HepG2 (cell line): ENCODE results near the gene C1orf21. TPM values are rescaled to one million over a fixed set of nuclear protein-coding genes. Genes with fewer than 3 reads are reported as not detected.

ENCODE experiments used
- ATAC-seq: fragments of 200-7000 bp; cut with Tn5 transposase; 3 replicates; pipeline ENCODE4 v1.9.1; 2020; ENCODE audit warnings: mild to moderate bottlenecking, moderate library complexity
- BruUV-seq: library from RNA; stranded (reverse); fragments of 400-500 nt; replicated peaks from 2 replicates; lab custom pipeline; 2021; lab: Mats Ljungman, UMichigan
- CTCF ChIA-PET: fragments of 300-600 bp; formaldehyde crosslinking; extraction: SDS; loops from one replicate; lab custom pipeline; 2021; ENCODE audit warnings: low total read pairs, inconsistent platforms, low intra/inter-chr PET ratio; lab: Yijun Ruan, JAX
- POLR2A ChIA-PET: fragments of 350-600 bp; sonication (Branson Sonifier 250); formaldehyde crosslinking; loops from one replicate; lab custom pipeline; 2020; ENCODE audit warnings: antibody characterized with exemption, inconsistent platforms; lab: Yijun Ruan, JAX
- DNase-seq: peaks from one replicate; pipeline ENCODE4 v3.0.0-alpha.2; 2015; ENCODE audit warnings: low spot score
- FAIRE-seq: peaks from 3 replicates; lab custom pipeline; 2011; peaks lifted over from hg19 to GRCh38; lab: Jason Lieb, UNC
- H2AFZ ChIP-seq: one replicate; pipeline ENCODE4 v1.6.1; 2011; ENCODE audit warnings: low read length, inconsistent platforms
- H3K27ac ChIP-seq: fragments of 300-600 bp; 3 replicates; pipeline ENCODE4 v1.8.0; 2011; ENCODE audit warnings: mixed run types, mild to moderate bottlenecking, mixed read lengths, low read length, inconsistent platforms; ENCODE audit not compliant: insufficient read depth; ENCODE audit errors: extremely low read length
- H3K27me3 ChIP-seq, 2 experiments: fragments of 200-600 bp in 1 of 2; 2 replicates in 1 of 2; 3 replicates in 1 of 2; pipeline versions ENCODE4 v1.6.0 to v1.8.0; 2011; ENCODE audit warnings: low read length in 2 of 2, mild to moderate bottlenecking in 2 of 2, moderate library complexity in 2 of 2, inconsistent platforms in 1 of 2; ENCODE audit not compliant: insufficient read depth in 2 of 2, control insufficient read depth in 1 of 2
- H3K36me3 ChIP-seq, 2 experiments: fragments of 200-600 bp in 1 of 2; replicated peaks in 1 of 2; 2 replicates in 1 of 2; 3 replicates in 1 of 2; pipeline versions ENCODE4 v1.5.1 to v1.8.0; 2011; ENCODE audit warnings: low read length in 2 of 2, inconsistent platforms in 1 of 2; ENCODE audit not compliant: insufficient read depth in 2 of 2, control insufficient read depth in 1 of 2
- H3K4me1 ChIP-seq: 2 replicates; pipeline ENCODE4 v1.5.1; 2012; ENCODE audit warnings: low read length, inconsistent platforms; ENCODE audit not compliant: insufficient read depth
- H3K4me2 ChIP-seq: 2 replicates; pipeline ENCODE4 v1.6.0; 2011; ENCODE audit warnings: low read depth, low read length, inconsistent platforms
- H3K4me3 ChIP-seq, 3 experiments: fragments of 200-600 bp in 1 of 3; sonication (generic), shearing (Covaris generic) in 1 of 3; replicated peaks in 1 of 3; 2 replicates each; pipeline ENCODE4 v1.5.1; 2011 to 2016; ENCODE audit warnings: low read length in 3 of 3, inconsistent platforms in 2 of 3, low read depth in 2 of 3, mild to moderate bottlenecking in 2 of 3, control low read depth in 1 of 3, mixed read lengths in 1 of 3; ENCODE audit not compliant: insufficient read depth in 1 of 3
- H3K79me2 ChIP-seq: one replicate; pipeline ENCODE4 v1.6.1; 2011; ENCODE audit warnings: low read length, inconsistent platforms; ENCODE audit not compliant: insufficient read depth
- H3K9ac ChIP-seq: 2 replicates; pipeline ENCODE4 v1.6.0; 2011; ENCODE audit warnings: mild to moderate bottlenecking, low read depth, low read length, inconsistent platforms; ENCODE audit not compliant: insufficient read depth
- H3K9me3 ChIP-seq: 2 replicates; pipeline ENCODE4 v1.5.1; 2012; ENCODE audit warnings: mild to moderate bottlenecking, low read length
- H4K20me1 ChIP-seq: 2 replicates; pipeline ENCODE4 v1.6.0; 2011; ENCODE audit warnings: inconsistent platforms, mild to moderate bottlenecking, low read length, moderate library complexity; ENCODE audit not compliant: insufficient read depth
- CBX5 ChIP-seq: sonication (generic); formaldehyde crosslinking; IDR thresholded peaks from 2 replicates; pipeline ENCODE4 v1.4.0; 2020; ENCODE audit warnings: missing genetic modification reagents, borderline replicate concordance
- DNMT3B ChIP-seq: conservative IDR thresholded peaks from 2 replicates; pipeline ENCODE4 v1.6.1; 2016; ENCODE audit warnings: missing biosample characterization, control low read depth
- FOXP1 ChIP-seq, 2 experiments: fragments of 450-650 bp in 1 of 2; IDR thresholded peaks; 2 replicates each; pipeline ENCODE4 v1.6.1; 2017 to 2018; ENCODE audit warnings: antibody characterized with exemption in 1 of 2
- GTF2F1 ChIP-seq: fragments of 150-350 bp; IDR thresholded peaks from 2 replicates; pipeline ENCODE4 v1.6.1; 2014; ENCODE audit warnings: low read length
- NFE2L2 ChIP-seq: fragments of 150-350 bp; IDR thresholded peaks from 2 replicates; pipeline ENCODE4 v1.6.1; 2014; ENCODE audit warnings: low read length
- PBX2 ChIP-seq: IDR thresholded peaks from 2 replicates; pipeline ENCODE4 v1.6.1; 2016; ENCODE audit warnings: control low read depth
- PTBP1 ChIP-seq: fragments of 200-400 bp; formaldehyde crosslinking; IDR thresholded peaks from 2 replicates; pipeline ENCODE4 v1.6.1; 2018; ENCODE audit warnings: low read length, low read depth; ENCODE audit not compliant: poor library complexity, severe bottlenecking
- RFXAP ChIP-seq: sonication (generic); formaldehyde crosslinking; IDR thresholded peaks from 2 replicates; pipeline ENCODE4 v1.4.0; 2020; ENCODE audit warnings: missing genetic modification reagents, borderline replicate concordance
- TAF15 ChIP-seq: fragments of 200-400 bp; formaldehyde crosslinking; IDR thresholded peaks from one replicate; pipeline ENCODE4 v1.6.1; 2018; ENCODE audit warnings: mild to moderate bottlenecking, low read depth, low read length; ENCODE audit not compliant: poor library complexity, severe bottlenecking
- TARDBP ChIP-seq: sonication (generic); formaldehyde crosslinking; IDR thresholded peaks from 2 replicates; pipeline ENCODE4 v1.8.0; 2022; ENCODE audit warnings: mild to moderate bottlenecking, missing genetic modification reagents
- XBP1 ChIP-seq: sonication (generic); formaldehyde crosslinking; IDR thresholded peaks from 2 replicates; pipeline ENCODE4 v1.5.0; 2020; ENCODE audit warnings: missing genetic modification reagents
- ZFAT ChIP-seq: sonication (generic); formaldehyde crosslinking; conservative IDR thresholded peaks from 2 replicates; pipeline ENCODE4 v1.8.1; 2023; ENCODE audit warnings: missing genetic modification reagents, inconsistent platforms
- ZNF335 ChIP-seq: sonication (generic); formaldehyde crosslinking; IDR thresholded peaks from 2 replicates; pipeline ENCODE4 v1.4.0; 2020; ENCODE audit warnings: missing genetic modification reagents
- ZNF382 ChIP-seq: sonication (generic); formaldehyde crosslinking; IDR thresholded peaks from 2 replicates; pipeline ENCODE4 v1.5.0; 2020; ENCODE audit warnings: missing genetic modification reagents, mild to moderate bottlenecking, borderline replicate concordance
- ZNF547 ChIP-seq: sonication (generic); formaldehyde crosslinking; IDR thresholded peaks from 2 replicates; pipeline ENCODE4 v1.5.1; 2020; ENCODE audit warnings: mild to moderate bottlenecking, missing genetic modification reagents
- ZNF558 ChIP-seq: sonication (generic); formaldehyde crosslinking; IDR thresholded peaks from 2 replicates; pipeline ENCODE4 v1.9.0; 2022; ENCODE audit warnings: mild to moderate bottlenecking, missing genetic modification reagents, borderline replicate concordance
- ZNF652 ChIP-seq: IDR thresholded peaks from 2 replicates; pipeline ENCODE4 v1.6.1; 2016; ENCODE audit warnings: low read depth, borderline replicate concordance
- ZNF749 ChIP-seq: sonication (generic); formaldehyde crosslinking; IDR thresholded peaks from 2 replicates; pipeline ENCODE4 v1.8.0; 2022; ENCODE audit warnings: mild to moderate bottlenecking, missing genetic modification reagents, moderate library complexity, borderline replicate concordance
- ZNF878 ChIP-seq: sonication (generic); formaldehyde crosslinking; IDR thresholded peaks from 2 replicates; pipeline ENCODE4 v1.8.1; 2023; ENCODE audit warnings: mild to moderate bottlenecking, missing genetic modification reagents, moderate library complexity
- WGBS: methylation state at CpG from one replicate; pipeline ENCODE4 v1.1.6; 2017; ENCODE audit warnings: low lambda C conversion rate; 5-methylcytosine and 5-hydroxymethylcytosine counted together
- in situ Hi-C: cut with HindIII; loops from 2 replicates; pipeline ENCODE4 v1.10.0; 2017; ENCODE audit warnings: low pct_unique_long_range_greater_than_20kb; ENCODE audit not compliant: extremely low pct_ligation_motif_present
- intact Hi-C: fragments of 100-400 bp; cut with micrococcal nuclease; formaldehyde crosslinking; loops from one replicate; pipeline ENCODE4 v1.10.0; 2022; ENCODE audit not compliant: unreplicated experiment
- polyA plus RNA-seq, 8 experiments: library from polyadenylated mRNA; depleted of rRNA in 3 of 8; stranded (reverse) in 7 of 8; unstranded in 1 of 8; fragments of >200 nt; fragmentation: Illumina TruSeq in 4 of 8; extraction: Trizol in 4 of 8; gene quantifications; 2 replicates each; pipeline versions ENCODE4 v1.2.1 to v1.2.3, GENCODE V29; 2011 to 2016; ENCODE audit warnings: low read depth in 4 of 8, missing spikeins in 1 of 8, mixed read lengths in 1 of 8; ENCODE audit not compliant: insufficient read depth in 1 of 8
- total RNA-seq, 5 experiments: library from RNA; depleted of rRNA; stranded (reverse); fragments of >200 nt; fragmentation: Illumina TruSeq; extraction: Trizol; gene quantifications; 2 replicates each; pipeline ENCODE4 v1.2.3, GENCODE V29; 2016; ENCODE audit warnings: low read depth in 1 of 5

Gene C1orf21
- total and polyA plus RNA-seq, 2 of the 13 experiments (the other 11 are each of a cell fraction or from before 2014, with no cell fraction given): not detected

GRCh38 chr1:184351416-184351975 is 35.3 kb upstream of the C1orf21 start:
- CTCF ChIA-PET: no interaction called here
- no peaks in the 10 kb centered on the region for H3K9me3 ChIP-seq
- H3K27me3 ChIP-seq: 0 out of 5 replicates have a peak, but pooled peaks cover 0 to 3% of the 10 kb centered on the region in 2 experiments
- intact Hi-C loops: no loop called here
- ATAC-seq (no peak), DNase-seq (no peak), FAIRE-seq (no peak)
- no peaks in the 10 kb centered on the region for H3K79me2 ChIP-seq
- in situ Hi-C loops: no loop called here
- no peaks in the 10 kb centered on the region for H3K36me3 ChIP-seq
- H3K9ac ChIP-seq: no peak overlapping the region
- no peak for TF ChIP-seq PTBP1
- TF ChIP-seq RFXAP (CRISPR knock-in tag): no peak
- TF ChIP-seq ZNF652 (CRISPR knock-in tag): no peak
- no peak for TF ChIP-seq ZNF382 (CRISPR knock-in tag)
- TF ChIP-seq ZFAT (CRISPR knock-in tag): no peak
- TF ChIP-seq ZNF335 (CRISPR knock-in tag): no peak
- no peak overlapping the region for H2AFZ ChIP-seq
- H3K4me3 ChIP-seq: no peak overlapping the region
- no peak overlapping the region for H3K27ac ChIP-seq
- WGBS: 1% methylated on average over 3 of the region's 3 CpGs
- no peak overlapping the region for H3K4me2 ChIP-seq
- H4K20me1 ChIP-seq: no peaks in the 10 kb centered on the region
- POLR2A ChIA-PET: no interaction called here
- no TSS peak for BruUV-seq
- H3K4me1 ChIP-seq: no peaks in the 10 kb centered on the region

GRCh38 chr1:184352776-184353175 is 34.1 kb upstream of the C1orf21 start:
- intact Hi-C loops: no loop called here
- no peak for DNase-seq
- Histone ChIP-seq H3K27me3 (0 out of 5 replicates have a peak, but pooled peaks cover 0 to 3% of the 10 kb centered on the region in 2 experiments), H4K20me1 (no peaks in the 10 kb centered on the region), H3K27ac (no peak overlapping the region), H2AFZ (no peak overlapping the region), H3K36me3 (no peaks in the 10 kb centered on the region), H3K4me2 (no peak overlapping the region), H3K9ac (no peak overlapping the region), H3K4me1 (no peaks in the 10 kb centered on the region), H3K9me3 (no peaks in the 10 kb centered on the region), H3K79me2 (no peaks in the 10 kb centered on the region), H3K4me3 (no peak overlapping the region)
- CTCF ChIA-PET: no interaction called here
- in situ Hi-C loops: no loop called here
- BruUV-seq: no TSS peak
- POLR2A ChIA-PET: no interaction called here
- WGBS: 5% methylated on average over 1 of the region's 1 CpG
- no peak for ATAC-seq
- no peak for FAIRE-seq
- no peak for TF ChIP-seq XBP1 (CRISPR knock-in tag)
- no peak for TF ChIP-seq GTF2F1
- no peak for TF ChIP-seq PBX2
- no peak for TF ChIP-seq DNMT3B (CRISPR knock-in tag)
- no peak for TF ChIP-seq FOXP1 (IDR thresholded peaks at IDR 0.05)
- no peak for TF ChIP-seq FOXP1 (CRISPR knock-in tag; IDR thresholded peaks at IDR 0.05)
- no peak for TF ChIP-seq ZNF749 (CRISPR knock-in tag)
- no peak for TF ChIP-seq ZNF547 (CRISPR knock-in tag)
- no peak for TF ChIP-seq NFE2L2
- no peak for TF ChIP-seq ZNF878
- TF ChIP-seq TARDBP (CRISPR knock-in tag): no peak
- no peak for TF ChIP-seq TAF15
- no peak for TF ChIP-seq CBX5 (CRISPR knock-in tag)
- TF ChIP-seq ZNF558 (CRISPR knock-in tag): no peak
